ENCODE results near the gene GAPT. TPM values are rescaled to one million over a fixed set of nuclear protein-coding genes. Genes with fewer than 3 reads are reported as not detected.
A peak's percentile ranks its signal among the peaks of the same experiment; 100 is the strongest.

GAPT gene
- total RNA-seq, 1 donor from 2014 or later, result not detected

DNA sequence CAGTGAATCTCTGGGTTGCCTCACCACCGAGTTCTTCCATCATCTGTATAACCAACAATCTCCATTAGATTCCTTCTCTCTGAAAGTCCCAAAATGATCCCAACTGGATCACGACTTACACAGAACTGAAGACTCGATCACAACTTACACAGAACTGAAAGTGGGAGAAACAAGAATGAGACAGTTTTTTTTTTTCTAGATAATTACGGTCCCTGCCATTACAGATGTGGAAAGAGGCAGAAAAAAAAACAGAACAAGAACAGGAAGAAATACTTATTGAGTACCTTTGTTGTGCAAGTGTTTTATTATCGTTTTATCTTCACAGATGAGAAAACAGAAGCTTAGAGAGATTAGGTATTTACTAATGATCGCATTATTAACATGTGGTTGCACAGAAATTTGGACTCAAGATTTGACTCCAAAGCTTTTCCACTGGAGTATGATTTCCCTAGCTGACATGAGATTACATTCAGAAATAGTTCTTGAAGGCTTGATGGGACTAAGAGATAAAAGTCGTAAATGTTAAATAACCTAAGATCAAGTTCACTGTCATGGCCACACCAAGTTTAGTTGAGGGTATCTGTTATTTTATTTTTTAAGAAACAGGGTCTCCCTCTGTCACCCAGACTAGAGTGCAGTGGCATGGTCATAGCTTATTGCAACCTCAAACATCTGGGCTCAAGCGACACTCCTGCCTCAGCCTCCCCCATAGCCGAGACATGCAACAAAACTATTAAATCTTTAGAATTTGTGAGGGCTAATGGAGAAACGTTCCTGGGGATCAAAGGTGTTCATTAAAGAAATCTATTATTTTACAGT, 40.2 kb upstream of the GAPT start:
- Histone ChIP-seq H3K27me3 (ENCODE audit: control insufficient read depth, insufficient read depth, low read length) (no peaks in the 10 kb centered on the region), H3K4me3 (ENCODE audit: low read depth, low read length) (no peak overlapping the region), H3K36me3 (ENCODE audit: control insufficient read depth, insufficient read depth, low read length) (peaks cover 9% of the 10 kb centered on the region)
- TF ChIP-seq, protein P1, sequence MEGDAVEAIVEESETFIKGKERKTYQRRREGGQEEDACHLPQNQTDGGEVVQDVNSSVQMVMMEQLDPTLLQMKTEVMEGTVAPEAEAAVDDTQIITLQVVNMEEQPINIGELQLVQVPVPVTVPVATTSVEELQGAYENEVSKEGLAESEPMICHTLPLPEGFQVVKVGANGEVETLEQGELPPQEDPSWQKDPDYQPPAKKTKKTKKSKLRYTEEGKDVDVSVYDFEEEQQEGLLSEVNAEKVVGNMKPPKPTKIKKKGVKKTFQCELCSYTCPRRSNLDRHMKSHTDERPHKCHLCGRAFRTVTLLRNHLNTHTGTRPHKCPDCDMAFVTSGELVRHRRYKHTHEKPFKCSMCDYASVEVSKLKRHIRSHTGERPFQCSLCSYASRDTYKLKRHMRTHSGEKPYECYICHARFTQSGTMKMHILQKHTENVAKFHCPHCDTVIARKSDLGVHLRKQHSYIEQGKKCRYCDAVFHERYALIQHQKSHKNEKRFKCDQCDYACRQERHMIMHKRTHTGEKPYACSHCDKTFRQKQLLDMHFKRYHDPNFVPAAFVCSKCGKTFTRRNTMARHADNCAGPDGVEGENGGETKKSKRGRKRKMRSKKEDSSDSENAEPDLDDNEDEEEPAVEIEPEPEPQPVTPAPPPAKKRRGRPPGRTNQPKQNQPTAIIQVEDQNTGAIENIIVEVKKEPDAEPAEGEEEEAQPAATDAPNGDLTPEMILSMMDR (IDR thresholded peaks at IDR 0.05; ENCODE audit: insufficient read depth, low read length, severe bottlenecking), result no peak
- no peak for DNase-seq (ENCODE audit: low read depth)
- no peak for FAIRE-seq

GRCh38 chr5:58451732-58452565, 39.3 kb upstream of the GAPT start:
- Histone ChIP-seq H3K36me3 (ENCODE audit: control insufficient read depth, insufficient read depth, low read length) (peaks cover 11% of the 10 kb centered on the region), H3K27me3 (ENCODE audit: control insufficient read depth, insufficient read depth, low read length) (no peaks in the 10 kb centered on the region), H3K4me3 (ENCODE audit: low read depth, low read length) (no peak overlapping the region)
- no peak for DNase-seq (ENCODE audit: low read depth)
- no peak for FAIRE-seq
- TF ChIP-seq, protein P1 (IDR thresholded peaks at IDR 0.05; ENCODE audit: insufficient read depth, low read length, severe bottlenecking), result no peak

- TF ChIP-seq, protein P1 (IDR thresholded peaks at IDR 0.05; ENCODE audit: insufficient read depth, low read length, severe bottlenecking), result no peak
- no peak overlapping the region for H3K4me3 ChIP-seq (ENCODE audit: low read depth, low read length)
- peaks cover 16% of the 10 kb centered on the region for H3K36me3 ChIP-seq (ENCODE audit: control insufficient read depth, insufficient read depth, low read length)
- DNase-seq (ENCODE audit: low read depth), result peak; percentile 62
- FAIRE-seq, result no peak
- no peaks in the 10 kb centered on the region for H3K27me3 ChIP-seq (ENCODE audit: control insufficient read depth, insufficient read depth, low read length)
Measured at GRCh38 chr5:58452566-58453258, 38.5 kb upstream of the GAPT start.

DNA sequence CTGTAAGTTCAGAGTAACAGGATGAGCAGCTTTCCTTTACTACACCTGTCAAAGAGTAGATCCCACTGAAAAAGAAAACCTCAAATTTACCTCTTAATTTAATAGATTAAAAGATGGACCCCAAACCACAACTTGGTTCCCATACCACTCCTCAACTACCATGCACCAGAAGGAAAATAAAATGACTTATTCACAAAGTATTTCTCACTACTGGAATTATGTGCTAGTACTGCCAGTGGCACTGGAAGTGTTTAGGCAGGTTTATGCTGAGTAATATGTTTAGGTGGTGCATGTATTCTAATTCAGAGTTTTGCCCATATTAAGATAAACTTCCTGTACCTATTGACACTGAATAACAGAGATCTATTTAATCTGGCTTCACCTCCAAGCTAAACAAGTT, 37.9 kb upstream of the GAPT start:
- Histone ChIP-seq H3K27me3 (ENCODE audit: control insufficient read depth, insufficient read depth, low read length) (no peaks in the 10 kb centered on the region), H3K4me3 (ENCODE audit: low read depth, low read length) (no peak overlapping the region), H3K36me3 (ENCODE audit: control insufficient read depth, insufficient read depth, low read length) (peaks cover 20% of the 10 kb centered on the region)
- DNase-seq (ENCODE audit: low read depth) (peak; percentile 79), FAIRE-seq (no peak)
- TF ChIP-seq, protein P1 (IDR thresholded peaks at IDR 0.05; ENCODE audit: insufficient read depth, low read length, severe bottlenecking), result no peak

DNA sequence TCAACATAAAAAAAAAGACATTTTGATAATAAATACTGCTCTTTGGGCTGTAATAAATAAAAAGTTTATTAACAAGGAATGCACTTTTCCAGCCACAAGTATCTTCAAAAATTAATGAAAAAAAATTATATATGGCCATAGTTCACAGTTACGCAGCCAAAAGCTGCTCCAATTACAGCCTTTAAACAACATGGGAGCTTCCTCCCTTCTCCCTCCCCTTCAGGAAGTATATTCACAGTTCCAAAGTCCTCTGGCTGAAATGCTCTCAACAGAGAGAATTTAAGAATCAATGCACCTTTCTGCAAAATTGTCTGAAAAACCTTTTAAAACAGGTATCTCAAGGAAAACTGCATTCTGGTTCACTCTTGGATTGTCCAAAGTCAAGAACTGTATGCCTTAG, 37.2 kb upstream of the GAPT start:
- Histone ChIP-seq H3K36me3 (ENCODE audit: control insufficient read depth, insufficient read depth, low read length) (peaks cover 20% of the 10 kb centered on the region), H3K4me3 (ENCODE audit: low read depth, low read length) (no peak overlapping the region), H3K27me3 (ENCODE audit: control insufficient read depth, insufficient read depth, low read length) (no peaks in the 10 kb centered on the region)
- TF ChIP-seq, protein P1 (IDR thresholded peaks at IDR 0.05; ENCODE audit: insufficient read depth, low read length, severe bottlenecking), result no peak
- DNase-seq (ENCODE audit: low read depth), result no peak
- no peak for FAIRE-seq
